HG02981 (cell line): Measurements from ENCODE around the gene RBMS3.

Source experiments
- ATAC-seq: cut with Tn5 transposase; IDR thresholded peaks from one replicate; pipeline ENCODE4 v1.9.1; 2021; ENCODE audit warnings: mild to moderate bottlenecking, moderate library complexity; ENCODE audit not compliant: unreplicated experiment

The RBMS3 gene

GRCh38 chr3:29914861-29915524 lies 634.1 kb downstream of the RBMS3 start:
- ATAC-seq = no peak

- no peak for ATAC-seq
These were observed 638.7 kb downstream of the RBMS3 start for GRCh38 chr3:29919571-29919970.

GRCh38 chr3:29922992-29923746 lies 642.3 kb downstream of the RBMS3 start:
- no peak for ATAC-seq

GRCh38 chr3:29924783-29925561 lies 644.1 kb downstream of the RBMS3 start:
- ATAC-seq = no peak

- no peak for ATAC-seq
These were observed 645.5 kb downstream of the RBMS3 start for GRCh38 chr3:29926378-29926777.

- ATAC-seq = no peak
These were observed 651.9 kb downstream of the RBMS3 start for GRCh38 chr3:29932696-29933325.

GRCh38 chr3:29933802-29934490 lies 653.1 kb downstream of the RBMS3 start:
- no peak for ATAC-seq

GRCh38 chr3:29934751-29935150 lies 653.9 kb downstream of the RBMS3 start:
- ATAC-seq = no peak

- ATAC-seq = peak; percentile 93
These were observed 655.2 kb downstream of the RBMS3 start for GRCh38 chr3:29936054-29936453.

GRCh38 chr3:29936766-29937165 lies 655.9 kb downstream of the RBMS3 start:
- ATAC-seq = no peak

GRCh38 chr3:29937185-29937584 lies 656.3 kb downstream of the RBMS3 start:
- ATAC-seq = no peak

- ATAC-seq = no peak
These were observed 660.0 kb downstream of the RBMS3 start for GRCh38 chr3:29940759-29941323.

GRCh38 chr3:29942297-29942696 lies 661.4 kb downstream of the RBMS3 start:
- no peak for ATAC-seq

- ATAC-seq = no peak
These were observed 668.3 kb downstream of the RBMS3 start for GRCh38 chr3:29949131-29949530.

GRCh38 chr3:29949940-29950616 lies 669.2 kb downstream of the RBMS3 start:
- ATAC-seq = no peak

- no peak for ATAC-seq
These were observed 671.6 kb downstream of the RBMS3 start for GRCh38 chr3:29952431-29952830.

- no peak for ATAC-seq
These were observed 674.5 kb downstream of the RBMS3 start for GRCh38 chr3:29955413-29955812.

- ATAC-seq = no peak
These were observed 677.9 kb downstream of the RBMS3 start for GRCh38 chr3:29958816-29959215.

- ATAC-seq = no peak
These were observed 691.0 kb downstream of the RBMS3 start for GRCh38 chr3:29971895-29972294.
